ENCODE results near the gene ANGPTL2.
"Not testable (repeated sequence)": the region's sequence is repeated elsewhere in the genome, so short reads cannot be mapped to it uniquely, and the experiment has no call there.

The ANGPTL2 gene

GRCh38 chr9:127122176-127123063 is at the start of gene ANGPTL2:
Gene ANGPTL2, minus strand, starts transcription at chr9:127122635. Its CDS starts 13,904 bp downstream, at chr9:127108731.
- no peak for DNase-seq (ENCODE audit: low read depth)

GRCh38 chr9:127171348-127171747 is 48.9 kb upstream of the ANGPTL2 start:
- DNase-seq (ENCODE audit: low read depth): not testable (repeated sequence)

GRCh38 chr9:127170652-127171051 is 48.2 kb upstream of the ANGPTL2 start:
- DNase-seq (ENCODE audit: low read depth): no peak

- no peak for DNase-seq (ENCODE audit: low read depth)
Observed at GRCh38 chr9:127170103-127170502, 47.7 kb upstream of the ANGPTL2 start.

- DNase-seq (ENCODE audit: low read depth): no peak
Observed at GRCh38 chr9:127169575-127169883, 47.1 kb upstream of the ANGPTL2 start.

DNA sequence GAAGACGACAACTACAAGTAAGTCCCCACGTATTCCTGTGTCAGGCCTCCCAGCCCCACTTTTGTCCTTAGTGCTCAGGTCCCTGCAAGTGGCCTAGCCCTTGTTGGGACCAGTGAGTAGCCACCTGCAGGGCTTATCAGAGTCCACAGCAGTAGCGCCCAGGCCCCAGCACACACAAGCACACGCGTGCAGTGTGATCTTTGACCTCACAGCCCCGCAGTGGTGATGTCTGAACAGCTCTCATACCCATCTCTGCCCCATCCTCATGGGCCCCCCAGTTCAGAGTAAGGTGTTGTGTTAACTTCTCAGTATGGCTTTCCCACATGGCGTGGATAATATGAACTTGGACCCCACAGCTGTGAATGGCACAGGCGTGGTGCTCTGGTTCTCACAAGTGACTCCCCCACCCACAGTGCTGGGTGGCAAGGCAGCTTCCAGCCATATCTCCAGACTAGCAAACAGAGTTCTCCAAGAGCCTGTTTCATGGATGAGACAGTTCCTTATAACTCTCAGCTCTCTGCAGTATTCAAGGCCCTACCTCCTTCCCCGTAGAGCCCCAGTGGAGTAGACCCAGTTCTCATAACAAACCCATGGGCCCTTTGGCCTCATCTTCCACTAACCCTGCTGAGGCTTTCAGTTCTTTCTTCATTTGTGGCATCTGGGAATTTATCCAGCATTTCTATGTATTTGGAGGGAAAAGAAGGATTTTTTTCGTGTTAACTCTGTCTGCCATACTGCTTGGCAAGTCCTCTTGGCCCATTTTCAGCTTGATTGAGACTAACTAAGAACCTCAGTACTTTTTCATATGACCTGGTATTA is 46.5 kb upstream of the ANGPTL2 start:
- DNase-seq (ENCODE audit: low read depth): no peak

DNA sequence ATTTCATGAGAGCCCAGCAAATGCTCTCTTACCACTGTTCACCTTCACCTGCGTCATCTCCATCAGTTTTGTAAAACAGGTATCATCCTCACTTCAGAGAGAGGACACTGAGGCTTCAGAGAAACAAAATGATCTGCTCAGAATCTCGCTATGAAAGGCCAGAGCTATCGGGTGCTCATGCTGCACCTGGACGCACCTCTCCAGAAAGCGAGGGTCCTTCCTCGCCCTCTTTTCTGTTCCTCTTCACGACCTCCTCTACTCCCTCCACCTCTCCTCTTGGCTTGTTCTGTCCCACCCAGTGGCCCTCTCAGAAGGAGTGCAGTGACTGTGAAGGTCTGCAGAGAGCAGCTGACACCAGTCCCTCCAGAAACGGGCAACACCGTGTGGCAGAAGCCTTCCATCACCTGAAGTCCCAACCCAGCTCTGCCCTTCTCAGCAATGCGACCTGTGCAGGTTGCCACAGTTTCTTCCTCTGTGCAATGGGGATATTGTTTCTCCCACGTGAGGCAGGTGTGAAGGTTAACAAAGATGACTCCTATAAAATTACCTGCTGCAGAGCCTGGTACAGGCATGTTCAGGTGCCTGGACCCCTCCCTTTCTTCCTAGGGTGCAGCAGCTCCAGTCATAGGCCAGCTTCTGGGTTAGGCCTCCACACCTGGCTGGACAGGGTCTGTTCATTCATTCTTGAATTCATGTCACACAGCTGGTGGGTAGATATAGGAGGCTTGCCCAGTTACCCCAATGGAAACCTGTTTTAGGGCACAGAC is 45.3 kb upstream of the ANGPTL2 start:
- DNase-seq (ENCODE audit: low read depth): no peak

DNA sequence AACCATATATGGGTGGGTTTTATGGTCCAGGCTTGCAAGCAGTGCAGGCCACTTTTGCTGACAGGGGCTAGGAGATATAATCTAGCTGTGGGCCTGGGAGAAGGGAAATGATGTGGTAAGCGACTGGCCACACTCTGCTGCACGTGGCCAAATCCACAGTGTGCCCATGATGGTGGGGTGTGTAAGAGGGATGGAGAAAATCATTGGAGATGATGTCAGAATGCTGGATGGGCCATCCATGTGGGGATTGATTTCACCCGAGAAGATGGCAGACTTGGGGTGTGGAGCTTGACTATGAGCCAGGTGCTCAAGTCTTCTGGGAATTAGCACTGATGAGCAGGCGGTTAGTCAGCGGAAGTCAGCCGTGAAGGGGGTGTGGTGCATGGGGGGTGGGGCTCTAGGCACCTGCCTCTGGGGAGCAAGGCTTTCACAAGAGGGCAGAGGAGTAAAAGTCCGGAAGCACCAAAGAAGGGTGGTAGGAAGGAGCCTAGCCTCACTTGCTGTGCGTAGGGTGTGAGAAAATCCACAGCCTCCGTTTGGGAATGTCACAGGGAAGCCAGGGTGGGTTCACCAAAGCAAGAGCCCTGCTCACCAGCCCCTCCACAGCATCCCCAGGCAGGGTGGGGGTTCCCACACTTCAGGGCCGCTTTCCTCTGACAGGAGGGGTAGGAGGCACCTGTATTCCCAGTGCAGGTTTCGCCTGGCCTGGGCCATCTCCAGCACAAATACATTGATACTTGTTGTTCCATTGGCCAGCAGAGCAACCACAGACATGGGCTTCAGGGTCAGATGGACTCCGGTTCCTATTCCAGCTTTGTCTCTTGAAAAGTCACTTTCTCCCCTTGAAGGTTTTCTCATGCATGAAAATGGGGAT is 44.5 kb upstream of the ANGPTL2 start:
- no peak for DNase-seq (ENCODE audit: low read depth)

- DNase-seq (ENCODE audit: low read depth): no peak
Observed at GRCh38 chr9:127166111-127166510, 43.7 kb upstream of the ANGPTL2 start.

DNA sequence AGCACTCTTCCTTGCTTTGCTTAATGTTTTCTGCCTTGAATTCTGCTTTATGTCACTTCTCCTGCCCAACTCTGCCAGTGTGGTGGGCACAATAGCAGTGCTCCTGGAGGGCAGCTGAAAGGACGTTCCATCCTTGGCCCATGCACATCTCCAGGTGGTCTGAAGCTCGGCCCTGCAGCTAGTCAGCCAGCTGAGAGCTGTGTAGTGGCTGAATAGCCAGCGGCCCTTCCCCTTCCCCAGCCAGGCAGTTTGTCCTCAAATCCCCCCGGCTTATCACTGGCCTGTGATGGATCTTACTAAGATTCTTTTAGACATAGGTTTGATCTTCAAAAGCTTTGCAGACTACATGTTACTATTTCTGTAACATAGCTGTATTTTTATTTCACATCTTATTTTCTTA is 42.7 kb upstream of the ANGPTL2 start:
- DNase-seq (ENCODE audit: low read depth): no peak

- no peak for DNase-seq (ENCODE audit: low read depth)
Observed at GRCh38 chr9:127163409-127163808, 41.0 kb upstream of the ANGPTL2 start.

GRCh38 chr9:127162864-127163365 is 40.5 kb upstream of the ANGPTL2 start:
- no peak for DNase-seq (ENCODE audit: low read depth)

DNA sequence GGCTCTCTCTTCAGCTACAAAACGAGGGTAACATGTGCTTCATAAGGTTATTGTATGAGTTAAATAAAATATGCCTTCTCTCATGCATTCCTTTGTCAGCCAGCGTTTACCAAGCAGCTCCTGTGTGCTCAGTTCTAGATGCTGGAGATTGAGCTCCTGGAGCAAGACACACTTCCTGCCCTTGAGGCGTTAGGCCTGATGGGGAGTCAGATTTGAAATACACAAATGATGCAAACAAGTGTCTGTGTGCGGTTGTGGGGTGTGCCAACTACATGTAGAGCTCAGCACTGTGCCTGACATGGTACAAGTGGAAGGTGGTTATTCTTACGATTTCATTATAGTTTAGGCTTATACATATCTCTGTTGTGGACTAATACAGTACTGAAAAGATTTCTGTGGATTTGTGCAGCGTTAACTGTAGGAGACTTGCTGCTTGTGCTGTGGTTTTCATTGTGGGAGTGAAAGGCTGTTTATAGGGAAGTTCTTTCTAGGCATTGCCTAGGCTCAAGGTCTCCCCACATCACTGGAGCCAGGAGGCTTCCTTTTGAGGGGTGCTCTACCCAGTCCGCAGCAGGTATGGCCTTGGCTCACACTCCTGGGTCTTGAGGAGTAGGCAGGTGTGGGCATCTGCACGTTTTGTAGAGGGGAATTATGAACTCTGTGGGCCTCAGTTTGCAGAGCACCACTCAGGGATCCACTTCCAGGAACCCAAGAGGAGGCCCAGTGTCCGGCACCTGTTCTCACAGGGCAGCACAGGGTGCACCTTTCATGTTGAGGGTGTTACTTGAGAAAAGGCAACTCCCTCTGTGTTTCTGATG is 39.8 kb upstream of the ANGPTL2 start:
- DNase-seq (ENCODE audit: low read depth): no peak

DNA sequence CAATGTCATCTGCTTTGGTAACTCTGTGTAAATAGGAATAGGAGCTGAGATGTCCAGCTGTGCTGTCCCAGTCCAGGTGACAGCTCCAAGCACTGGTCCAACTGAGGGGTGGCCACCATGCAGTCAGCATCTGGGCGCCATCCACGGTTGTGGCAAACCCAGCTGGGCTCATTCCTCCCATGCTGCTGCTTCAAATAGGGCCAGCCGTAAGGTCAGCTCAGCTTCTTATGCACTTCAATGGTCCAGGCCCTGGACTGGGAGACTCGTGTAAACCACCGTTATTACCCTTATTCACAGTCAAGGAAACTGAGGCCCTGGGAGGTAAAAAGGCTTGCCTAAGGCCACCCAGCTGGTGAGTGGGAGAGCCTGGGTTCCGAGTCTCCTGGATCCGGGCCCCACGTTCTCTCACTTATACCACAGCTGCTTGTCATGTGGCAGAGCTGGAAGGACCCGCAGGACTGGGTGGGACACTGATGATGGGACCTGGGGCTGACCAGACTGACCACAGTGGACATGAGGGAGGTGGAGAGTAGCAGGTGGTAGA is 38.7 kb upstream of the ANGPTL2 start:
- DNase-seq (ENCODE audit: low read depth): no peak

GRCh38 chr9:127159949-127160610 is 37.6 kb upstream of the ANGPTL2 start:
- no peak for DNase-seq (ENCODE audit: low read depth)

DNA sequence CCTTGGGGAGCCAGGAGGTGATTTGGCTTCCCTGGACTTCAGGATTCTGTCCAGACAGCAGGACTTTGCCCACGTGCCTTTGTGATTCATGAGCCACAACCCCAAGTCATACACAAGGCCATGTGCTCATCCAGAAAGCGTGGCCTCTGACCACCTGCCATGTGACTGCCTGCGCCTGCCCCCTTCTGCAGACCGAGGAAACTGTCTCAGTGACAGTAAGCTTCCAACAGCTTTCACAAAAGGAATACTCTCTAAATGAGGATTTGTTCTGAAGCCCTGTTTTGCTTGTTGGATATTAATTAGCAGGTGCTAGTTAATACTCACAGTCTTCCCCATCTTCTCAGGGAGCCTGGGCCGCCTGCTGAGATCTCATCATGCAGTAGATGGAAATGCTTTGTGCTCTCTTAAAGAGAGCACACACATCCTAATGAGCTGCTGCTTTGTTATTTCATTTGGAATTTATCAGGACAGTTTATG is 36.9 kb upstream of the ANGPTL2 start:
- DNase-seq (ENCODE audit: low read depth): no peak

DNA sequence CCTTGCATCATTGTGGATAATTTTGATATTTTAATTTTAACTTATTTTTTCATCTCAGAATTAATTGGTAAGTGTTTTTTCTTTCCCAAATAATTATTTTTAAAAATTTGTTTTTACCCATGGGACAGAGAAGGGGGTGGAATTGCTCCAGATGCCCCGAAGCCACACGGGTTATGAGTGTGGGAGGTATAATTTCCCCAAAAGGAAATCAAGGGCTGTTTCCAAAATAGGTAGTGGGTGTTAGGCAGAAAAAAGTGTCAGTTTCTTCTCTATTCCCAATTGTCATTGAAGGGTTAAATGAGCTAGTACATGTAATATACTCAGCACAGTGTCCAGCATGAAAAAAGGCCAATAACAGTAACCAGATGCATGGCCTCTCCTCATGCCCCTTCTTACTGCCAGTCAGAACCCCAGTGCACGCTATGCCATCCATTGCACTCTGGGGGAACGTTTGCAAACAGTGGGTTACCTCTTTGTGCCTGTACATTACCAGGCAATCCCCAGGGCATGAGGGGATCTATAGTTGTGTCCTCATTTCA is 36.4 kb upstream of the ANGPTL2 start:
- no peak for DNase-seq (ENCODE audit: low read depth)

- no peak for DNase-seq (ENCODE audit: low read depth)
Observed at GRCh38 chr9:127155314-127155960, 33.0 kb upstream of the ANGPTL2 start.

Data from CMK (cell line).